GM12872 (cell line): Measurements from ENCODE around the gene CNTROB.

Experiments
- TF ChIP-seq, protein P1 (sequence below): IDR thresholded peaks from 3 replicates; pipeline ENCODE4 v1.5.1; 2011; ENCODE audit warnings: low read depth, mild to moderate bottlenecking, low read length, moderate library complexity; ENCODE audit not compliant: insufficient read depth

Gene CNTROB

DNA sequence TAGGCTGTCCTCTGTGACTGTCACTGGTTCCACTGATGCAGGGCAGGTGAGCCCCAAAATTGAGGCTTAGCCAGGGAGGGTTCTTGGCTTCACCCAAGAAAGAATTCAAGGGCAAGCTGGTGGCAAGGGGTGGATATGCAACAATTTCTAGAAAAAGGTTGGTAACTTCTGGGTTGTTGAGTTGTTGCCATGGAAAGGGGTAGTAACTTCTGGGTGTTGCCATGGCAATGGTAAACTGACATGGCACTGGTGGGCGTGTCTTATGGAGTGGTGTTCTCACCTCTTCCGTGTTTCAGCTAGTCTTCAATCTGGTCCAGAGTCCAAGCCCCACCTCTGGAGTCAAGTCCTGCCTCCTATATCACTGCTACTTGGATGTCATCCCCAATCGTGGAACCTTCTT, 60.9 kb downstream of the CNTROB start:
- TF ChIP-seq, protein P1, sequence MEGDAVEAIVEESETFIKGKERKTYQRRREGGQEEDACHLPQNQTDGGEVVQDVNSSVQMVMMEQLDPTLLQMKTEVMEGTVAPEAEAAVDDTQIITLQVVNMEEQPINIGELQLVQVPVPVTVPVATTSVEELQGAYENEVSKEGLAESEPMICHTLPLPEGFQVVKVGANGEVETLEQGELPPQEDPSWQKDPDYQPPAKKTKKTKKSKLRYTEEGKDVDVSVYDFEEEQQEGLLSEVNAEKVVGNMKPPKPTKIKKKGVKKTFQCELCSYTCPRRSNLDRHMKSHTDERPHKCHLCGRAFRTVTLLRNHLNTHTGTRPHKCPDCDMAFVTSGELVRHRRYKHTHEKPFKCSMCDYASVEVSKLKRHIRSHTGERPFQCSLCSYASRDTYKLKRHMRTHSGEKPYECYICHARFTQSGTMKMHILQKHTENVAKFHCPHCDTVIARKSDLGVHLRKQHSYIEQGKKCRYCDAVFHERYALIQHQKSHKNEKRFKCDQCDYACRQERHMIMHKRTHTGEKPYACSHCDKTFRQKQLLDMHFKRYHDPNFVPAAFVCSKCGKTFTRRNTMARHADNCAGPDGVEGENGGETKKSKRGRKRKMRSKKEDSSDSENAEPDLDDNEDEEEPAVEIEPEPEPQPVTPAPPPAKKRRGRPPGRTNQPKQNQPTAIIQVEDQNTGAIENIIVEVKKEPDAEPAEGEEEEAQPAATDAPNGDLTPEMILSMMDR = no peak

DNA sequence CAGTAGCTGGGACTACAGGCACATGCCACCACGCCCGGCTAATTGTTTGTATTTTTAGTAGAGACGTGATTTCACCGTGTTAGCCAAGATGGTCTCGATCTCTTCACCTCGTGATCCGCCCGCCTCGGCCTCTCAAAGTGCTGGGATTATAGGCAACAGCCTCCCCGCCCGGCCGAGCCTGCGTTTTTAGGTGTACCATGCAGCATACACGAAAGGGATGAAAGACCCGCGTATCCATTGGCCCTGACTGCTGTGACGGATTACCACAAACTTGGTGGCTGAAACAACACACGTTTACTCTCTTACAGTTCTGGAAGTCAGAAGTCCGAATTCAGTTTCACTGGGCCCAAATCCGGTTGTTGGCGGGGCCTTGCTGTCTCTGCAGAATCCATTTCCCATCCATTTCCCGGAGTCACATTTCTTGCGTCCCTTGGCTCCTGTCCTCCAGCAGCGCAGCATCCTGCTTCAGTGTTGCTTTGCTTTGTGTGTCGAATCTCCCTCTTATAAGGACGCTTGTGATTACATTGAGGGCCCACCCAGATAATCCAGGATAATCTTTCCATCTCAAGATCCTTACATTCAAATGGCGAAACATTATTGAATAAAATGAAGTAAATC, 62.1 kb downstream of the CNTROB start:
- TF ChIP-seq, protein P1 = no peak

DNA sequence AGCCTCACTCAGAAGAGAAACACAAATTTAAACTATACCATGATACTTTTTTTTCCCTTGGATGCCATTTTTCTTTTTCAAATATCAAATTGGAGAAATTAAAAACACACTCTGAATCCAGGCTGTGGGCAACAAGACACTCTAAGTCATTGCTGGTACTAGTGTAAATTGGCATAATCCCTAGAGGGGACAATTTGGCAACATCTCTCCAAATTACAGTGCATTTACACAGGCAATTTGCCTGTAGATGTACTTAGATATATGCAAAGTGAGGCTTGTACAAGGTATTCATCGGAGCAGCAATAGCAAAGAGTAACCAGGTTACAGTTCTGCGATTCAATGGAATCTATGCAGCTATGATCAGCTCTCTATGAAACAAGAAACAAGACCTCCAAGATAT, 63.7 kb downstream of the CNTROB start:
- TF ChIP-seq, protein P1 = no peak

GRCh38 chr17:7997186-7997585, 65.2 kb downstream of the CNTROB start:
- TF ChIP-seq, protein P1 = 0 out of 3 replicates have a peak, but pooled peaks have one; percentile 9
